GM21825 (cell line): ENCODE results near the gene REX1BD.
"Not testable (repeated sequence)": the region's sequence is repeated elsewhere in the genome, so short reads cannot be mapped to it uniquely, and the experiment has no call there.

Experiments
- ATAC-seq: cut with Tn5 transposase; IDR thresholded peaks from one replicate; pipeline ENCODE4 v1.9.1; 2021; ENCODE audit warnings: mild to moderate bottlenecking, moderate library complexity; ENCODE audit not compliant: unreplicated experiment

The REX1BD gene

DNA sequence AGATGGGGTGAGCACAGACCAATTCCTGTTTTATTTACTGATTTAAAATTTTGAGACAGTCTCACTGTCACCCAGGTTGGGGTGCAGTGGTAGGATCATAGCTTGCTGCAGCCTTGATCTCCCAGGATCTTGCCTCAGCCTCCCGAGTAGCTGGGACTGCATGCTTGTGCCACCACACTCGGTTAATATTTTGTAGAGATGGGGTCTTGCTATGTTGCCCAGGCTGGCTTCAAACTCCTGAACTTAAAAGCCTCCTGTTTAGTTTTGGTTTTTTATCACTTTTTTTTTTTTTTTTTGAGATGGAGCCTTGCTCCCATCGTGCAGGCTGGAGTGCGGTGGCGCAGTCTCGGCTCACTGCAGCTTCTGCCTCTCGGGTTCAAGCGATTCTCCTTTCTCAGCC is 12.2 kb upstream of the REX1BD start:
- ATAC-seq: no peak

DNA sequence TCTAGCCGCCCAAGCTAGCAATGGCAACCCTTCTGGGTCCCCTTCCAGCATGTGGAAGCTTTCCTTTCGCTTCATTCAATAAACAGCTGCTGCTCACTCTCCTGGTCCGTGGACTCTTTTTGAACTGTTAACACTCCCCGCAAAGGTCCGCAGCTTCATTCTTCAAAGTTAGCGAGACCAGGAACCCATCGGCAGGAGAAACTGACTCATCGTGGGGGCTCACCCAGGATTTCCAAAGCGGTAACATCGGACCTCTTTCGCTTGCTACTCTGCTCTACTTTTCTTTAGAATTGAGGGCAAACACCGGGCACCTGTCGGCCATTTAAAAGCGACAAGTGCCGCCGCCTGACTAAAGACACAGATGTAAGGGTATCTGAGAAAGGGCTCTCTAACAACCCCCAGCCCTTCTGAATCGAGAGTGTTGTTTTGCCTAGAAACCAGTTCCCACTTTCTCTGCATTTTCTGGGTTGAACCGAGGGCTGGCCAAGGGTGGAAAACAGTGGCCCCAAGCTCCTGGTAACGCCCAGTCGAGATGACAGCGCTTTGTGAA is 11.2 kb upstream of the REX1BD start:
- ATAC-seq: no peak

DNA sequence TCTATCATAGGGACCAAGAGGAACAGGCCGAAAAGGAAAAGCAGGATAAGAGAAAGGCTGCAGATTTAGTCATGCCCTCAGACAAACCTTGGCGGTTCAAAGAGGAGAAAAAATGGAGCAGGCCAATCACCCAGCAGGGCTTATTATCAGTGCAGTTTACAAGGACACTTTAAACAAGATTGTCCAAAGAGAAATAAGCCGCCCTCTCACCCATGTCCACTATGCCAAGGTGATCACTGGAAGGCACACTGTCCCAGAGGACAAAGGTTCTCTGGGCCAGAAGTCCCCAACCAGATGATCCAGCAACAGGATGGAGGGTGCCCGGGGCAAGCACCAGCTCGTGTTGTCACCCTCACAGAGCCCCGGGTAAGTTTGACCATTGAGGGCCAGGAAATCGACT is 8.3 kb upstream of the REX1BD start:
- no peak for ATAC-seq

DNA sequence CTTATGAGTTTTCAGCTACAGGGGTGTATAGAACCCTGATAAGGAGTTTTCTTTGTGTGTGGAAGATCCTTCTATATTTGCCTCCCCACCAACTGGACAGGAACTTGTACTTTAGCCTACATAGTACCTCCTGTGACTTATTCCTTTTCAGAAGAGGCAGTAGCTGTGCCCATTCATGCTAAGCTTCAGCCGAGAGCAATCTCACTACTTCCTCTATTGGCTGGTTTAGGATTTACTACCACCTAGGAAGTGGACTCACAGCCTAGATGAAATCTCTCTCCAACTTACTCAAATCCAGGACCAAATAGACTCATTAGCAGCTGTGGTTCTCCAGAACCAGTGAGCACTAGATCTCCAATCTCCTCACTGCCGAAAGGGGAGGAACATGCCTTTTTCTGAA is 2.3 kb upstream of the REX1BD start:
- ATAC-seq: no peak

DNA sequence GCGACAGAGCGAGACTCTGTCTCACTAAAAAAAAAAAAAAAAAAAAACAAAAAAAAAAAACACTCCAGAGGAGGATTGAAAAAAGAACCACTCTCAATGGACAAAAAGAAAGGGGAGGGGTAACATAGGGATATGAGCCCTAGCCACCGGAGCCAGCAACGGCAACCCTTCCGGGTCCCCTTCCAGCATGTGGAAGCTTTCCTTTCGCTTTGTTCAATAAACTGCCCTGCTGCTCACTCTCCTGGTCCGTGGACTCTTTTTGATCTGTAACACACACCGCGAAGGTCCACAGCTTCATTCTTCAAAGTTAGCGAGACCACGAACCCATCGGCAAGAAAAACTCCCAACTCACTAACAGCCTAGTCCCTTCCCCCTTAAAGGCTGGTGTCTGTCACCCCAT is 1.0 kb upstream of the REX1BD start:
- ATAC-seq: no peak

DNA sequence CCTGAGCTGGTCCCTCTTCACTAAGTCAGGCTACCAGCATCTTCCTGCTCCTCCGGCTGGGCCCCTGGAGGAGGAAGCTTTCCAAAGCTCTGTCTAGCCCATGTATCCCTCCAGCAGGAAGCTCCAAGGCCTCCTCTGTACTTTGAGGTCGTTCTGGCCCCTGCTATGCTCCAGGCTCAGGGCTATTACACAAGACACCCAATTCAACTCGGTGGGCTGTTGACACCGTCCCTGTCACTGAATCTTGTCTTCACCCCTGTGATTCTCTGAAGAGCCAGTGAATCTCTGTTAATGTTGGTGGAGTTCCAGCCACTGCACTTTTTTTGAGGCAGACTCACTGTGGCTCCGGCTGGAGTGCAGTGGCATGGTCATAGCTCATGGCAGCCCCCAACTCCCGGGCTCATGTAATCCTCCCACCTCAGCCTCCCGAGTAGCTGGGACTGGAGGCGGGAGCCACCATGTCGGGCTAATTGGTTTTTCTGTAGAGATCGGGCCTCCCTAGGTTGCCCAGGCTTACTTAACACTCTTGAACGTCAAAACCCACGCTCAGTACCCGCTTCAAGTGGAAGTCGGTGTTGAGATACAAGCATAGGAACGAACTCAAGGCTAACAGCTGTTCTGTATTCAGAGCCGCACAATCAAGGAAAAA is 512 bp upstream of the REX1BD start:
- ATAC-seq: no peak

DNA sequence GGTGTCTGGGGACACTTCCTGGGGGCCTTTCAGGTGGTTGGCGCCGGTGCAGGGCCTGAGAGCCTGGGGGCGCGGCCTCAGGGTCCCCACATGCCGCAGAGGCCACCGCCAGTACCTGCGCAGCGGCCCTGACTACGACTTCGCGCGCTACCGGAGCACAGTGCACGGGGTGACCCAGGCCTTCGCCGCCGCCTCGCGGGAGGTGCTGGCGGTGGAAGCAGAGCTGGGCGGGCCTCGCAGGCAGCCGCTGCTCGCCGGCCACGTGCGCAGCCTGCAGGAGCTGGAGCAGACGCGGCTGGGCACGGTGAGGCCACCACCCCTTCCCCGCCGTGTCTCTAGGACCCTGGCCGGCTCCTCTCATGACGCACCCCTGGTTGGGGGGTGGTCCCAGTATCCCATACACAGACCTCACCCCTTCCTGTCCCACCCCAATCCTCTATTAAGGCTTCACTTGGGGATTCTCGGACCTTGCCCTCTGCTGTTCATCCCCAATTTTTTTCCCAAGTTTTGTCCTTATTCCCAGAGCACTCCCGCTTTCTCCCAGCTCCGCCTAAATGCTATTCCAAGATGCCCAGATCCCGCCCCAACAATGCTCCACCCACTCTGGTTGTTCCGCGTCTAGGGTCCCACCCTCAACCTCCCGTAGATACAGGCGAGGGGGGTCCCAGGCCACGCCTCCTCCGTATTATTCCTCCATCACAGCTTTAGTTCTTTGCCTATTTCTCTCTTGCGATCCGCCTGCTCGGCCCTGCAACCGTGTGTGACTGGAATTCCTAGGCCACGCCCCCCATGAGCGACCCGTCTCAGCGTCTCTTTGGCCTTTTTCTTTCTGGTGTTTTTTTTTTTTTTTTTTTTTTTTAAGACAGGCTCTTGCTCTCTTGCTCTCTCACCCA is 1.0 kb downstream of the REX1BD start:
- ATAC-seq: peak; percentile 28

DNA sequence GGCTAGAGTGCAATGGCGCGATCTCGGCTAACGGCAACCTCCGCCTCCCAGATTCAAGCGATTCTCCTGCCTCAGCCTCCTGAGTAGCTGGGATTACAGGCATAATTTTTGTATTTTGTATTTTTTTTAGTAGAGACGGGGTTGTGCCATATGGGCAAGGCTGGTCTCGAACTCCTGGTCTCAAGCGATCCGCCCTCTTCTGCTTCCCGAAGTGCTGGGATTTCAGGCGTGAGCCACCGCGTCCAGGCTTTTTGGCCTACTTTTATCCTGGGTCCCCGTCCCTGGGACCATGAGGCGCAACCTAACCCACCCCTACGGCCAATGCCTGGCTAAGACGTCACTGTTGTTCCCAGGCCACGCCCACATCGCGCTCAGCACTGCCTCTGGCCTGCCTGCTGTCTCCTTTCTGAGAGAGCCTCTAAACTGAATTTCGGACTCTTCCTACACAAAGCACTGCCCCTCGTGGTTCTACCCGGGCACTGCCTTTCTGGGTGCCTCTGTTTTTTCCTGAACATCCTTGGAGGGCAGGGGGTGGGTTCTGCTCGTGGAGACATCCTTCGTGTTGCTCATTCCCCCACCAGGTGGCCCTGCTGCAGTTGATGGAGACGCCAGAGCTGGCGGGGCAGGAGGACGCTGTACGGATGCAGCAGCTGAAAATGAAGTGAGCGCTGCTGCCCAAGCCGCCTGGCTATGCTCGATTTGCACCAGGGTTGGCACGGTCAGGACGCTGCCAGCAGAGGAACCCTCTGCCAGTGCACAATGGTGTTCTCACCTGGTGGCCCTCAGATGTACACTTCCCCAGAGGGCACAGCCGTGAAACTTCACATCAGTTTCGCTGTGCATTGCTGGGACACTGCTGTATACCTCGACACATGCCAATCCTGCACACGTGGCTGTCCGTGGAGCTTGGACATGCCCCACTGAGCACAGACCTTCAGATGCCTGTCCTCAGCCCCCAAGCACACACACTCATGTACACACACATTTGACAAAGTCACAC is 2.0 kb downstream of the REX1BD start:
- ATAC-seq: no peak

DNA sequence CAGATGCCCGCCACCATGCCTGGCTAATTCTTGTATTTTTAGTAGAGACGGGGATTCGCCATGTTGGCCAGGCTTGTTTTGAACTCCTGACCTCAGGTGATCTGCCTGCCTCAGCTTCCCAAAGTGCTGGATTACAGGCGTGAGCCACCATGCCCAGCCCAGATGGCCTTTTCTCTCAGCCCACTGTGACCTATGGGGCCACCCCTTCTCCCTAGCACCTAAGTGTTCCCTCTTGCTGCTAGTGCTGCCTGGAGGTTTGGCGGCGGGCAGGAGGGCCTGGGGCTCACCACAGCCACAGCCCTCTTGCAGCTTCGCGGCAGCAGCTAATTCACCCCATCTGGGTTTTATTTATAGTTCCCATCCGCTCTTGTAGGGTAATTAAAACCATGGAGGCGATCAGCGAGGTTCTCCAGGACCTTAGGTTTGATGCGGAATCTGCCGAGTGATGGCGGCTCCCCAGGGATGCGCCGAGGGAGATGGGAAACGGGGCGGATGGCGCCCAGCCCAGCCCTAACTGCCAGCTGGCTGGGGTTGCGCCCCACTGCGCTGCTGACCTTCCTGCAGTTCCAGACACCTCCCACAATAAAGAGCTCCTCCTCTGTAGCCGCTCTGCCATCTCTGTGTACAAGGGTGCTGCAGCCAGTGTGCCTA is 3.3 kb downstream of the REX1BD start:
- ATAC-seq: no peak

DNA sequence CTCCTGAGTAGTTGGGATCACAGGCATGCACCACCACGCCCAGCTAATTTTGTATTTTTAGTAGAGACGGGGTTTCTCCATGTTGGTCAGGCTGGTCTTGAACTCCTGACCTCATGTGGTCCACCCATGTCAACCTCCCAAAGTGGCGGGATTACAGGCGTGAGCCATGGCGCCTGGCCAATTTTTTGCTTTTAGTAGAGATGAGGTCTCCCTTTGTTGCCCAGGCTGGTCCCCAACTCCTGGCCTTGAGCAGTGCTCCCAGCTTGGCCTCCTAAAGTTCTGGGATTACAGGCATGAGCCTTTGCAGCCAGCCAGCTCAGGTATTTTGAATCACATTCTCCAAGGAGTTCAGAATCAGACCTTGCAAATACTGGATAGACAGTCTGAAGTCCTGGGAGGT is 4.1 kb downstream of the REX1BD start:
- not testable (repeated sequence) for ATAC-seq

DNA sequence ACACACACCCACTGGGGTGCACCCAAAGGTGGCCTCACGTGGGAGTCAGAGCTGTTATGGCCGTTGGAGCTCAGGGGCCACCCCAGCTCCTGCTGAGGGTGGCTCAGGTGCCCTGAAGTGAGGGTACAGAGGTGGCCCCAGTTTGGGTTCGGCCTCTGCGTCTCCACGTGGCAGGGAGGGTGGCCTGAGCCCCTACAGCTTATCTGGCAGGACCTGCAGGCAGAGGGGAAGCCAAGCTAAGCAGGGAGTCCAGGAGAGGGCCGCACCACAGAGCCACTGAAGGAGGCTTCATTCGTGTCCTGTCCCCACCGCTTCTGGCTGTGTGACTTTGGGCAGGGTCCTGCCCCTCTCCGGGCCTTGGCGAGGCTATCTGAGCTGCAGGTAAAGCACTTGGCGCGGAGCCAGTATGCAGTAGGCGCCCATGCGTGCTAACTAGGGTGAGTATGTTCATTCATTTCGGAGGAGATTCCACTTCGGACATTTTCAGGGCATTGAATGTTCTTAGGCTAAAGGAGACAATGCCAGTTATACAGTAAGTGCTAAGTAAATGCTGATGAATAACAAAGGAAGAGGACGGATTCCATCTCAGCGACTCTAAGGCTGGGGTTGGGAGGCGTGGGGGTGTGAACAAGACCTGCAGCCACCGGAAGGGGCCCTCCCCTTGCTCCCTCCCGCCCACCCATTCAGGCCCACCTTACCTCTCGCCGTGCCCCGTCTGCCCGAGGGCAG is 4.9 kb downstream of the REX1BD start:
- ATAC-seq: no peak

DNA sequence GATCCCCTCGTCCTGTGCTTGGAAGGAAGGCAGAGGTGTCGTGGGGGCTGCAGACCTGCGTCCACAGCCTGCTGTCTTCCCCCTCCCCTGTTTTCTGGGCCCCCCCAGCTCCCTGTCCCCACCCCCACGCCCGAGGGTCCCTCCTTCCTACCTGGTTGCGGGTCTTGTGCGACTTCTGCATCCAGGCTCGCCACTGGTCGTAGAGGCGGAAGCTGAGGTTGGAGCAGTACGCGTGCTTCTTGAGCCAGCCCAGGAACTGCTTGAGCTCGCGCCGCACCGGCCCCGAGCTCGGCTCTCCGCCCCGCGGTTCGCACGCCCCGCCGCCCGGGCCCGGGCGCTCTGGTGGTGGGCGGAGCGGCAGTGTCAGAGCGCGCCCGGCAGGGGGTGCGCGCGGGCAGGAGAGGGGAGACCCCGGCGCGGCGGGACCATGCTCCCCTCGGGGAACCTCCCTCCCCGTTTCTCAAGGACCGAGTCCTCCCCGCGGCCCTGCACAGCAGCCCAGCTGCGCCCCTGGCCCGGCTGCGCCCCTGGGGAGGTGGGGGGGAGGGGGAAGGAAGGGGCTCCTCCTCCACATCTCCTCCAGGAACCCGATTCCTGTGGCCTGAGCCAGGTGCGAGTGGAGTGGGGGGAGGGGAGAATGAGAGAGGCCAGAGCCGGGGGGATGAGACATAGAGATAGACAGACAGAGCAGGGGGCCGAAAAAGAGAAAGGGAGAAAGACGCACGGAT is 5.7 kb downstream of the REX1BD start:
- ATAC-seq: peak; percentile 54

DNA sequence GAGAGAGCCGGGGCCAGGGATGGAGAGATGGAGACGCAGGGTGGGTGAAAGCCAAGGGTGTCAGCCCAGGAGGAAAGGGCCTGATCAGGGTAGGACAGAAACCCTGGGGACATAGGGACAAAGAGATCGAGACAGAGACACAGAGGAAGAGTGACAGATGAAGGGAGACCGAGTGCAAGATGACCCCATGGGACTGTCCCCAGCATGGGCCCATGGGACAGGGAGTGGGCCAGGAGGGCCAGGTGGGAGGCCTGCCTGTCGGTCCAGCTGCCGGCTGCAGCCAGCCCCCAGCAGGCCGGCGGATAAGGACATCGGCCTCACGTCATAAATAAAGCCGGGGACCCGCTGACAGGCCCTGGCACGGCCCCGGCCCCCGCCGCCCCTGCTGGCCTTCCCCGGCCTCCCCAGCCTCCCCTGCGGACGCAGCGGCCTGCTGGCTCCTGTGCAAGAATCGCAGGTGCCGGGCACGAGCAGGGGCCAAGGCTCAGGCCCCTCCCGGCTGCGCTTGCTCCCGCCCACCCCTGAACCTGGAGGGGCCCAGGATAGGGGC is 6.3 kb downstream of the REX1BD start:
- no peak for ATAC-seq

DNA sequence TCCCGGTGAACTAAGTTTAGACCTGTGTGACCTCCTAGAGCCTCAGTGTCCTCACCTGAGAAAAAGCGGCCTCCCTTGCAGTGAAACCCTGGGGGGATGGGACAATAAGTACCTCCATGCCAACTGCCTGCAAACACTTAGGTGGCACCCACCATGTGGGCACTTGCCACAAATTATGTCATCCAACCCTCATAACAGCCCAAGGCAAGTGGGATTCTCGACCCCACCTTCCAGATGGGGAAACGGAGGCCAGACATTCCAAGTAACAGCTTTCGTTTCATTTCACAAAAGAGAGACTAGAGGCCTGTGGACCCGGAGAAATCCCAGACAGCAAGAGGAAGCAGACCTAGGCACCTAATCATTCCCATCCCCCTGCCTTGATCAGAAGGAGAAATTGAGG is 6.9 kb downstream of the REX1BD start:
- ATAC-seq: no peak

DNA sequence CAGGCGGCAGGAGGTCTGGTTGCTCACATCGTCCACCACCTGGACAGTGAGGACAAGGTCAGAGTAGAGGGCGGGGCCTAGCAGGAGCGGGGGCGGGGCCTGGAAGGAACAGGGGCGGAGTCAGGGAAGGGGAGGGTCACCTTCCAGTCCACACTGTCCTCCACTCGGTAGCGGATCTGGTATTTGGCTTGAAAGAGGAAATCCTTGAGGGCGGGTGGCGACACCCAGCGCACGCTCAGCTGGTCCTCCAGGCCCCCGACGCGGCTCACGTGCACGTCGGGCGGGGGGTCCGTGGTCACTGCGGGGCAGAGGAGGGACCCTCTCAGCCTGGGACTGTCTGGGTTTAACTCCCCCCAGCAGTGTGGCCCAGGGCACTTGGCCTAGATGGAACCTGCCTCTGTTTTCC is 8.2 kb downstream of the REX1BD start:
- ATAC-seq: no peak

DNA sequence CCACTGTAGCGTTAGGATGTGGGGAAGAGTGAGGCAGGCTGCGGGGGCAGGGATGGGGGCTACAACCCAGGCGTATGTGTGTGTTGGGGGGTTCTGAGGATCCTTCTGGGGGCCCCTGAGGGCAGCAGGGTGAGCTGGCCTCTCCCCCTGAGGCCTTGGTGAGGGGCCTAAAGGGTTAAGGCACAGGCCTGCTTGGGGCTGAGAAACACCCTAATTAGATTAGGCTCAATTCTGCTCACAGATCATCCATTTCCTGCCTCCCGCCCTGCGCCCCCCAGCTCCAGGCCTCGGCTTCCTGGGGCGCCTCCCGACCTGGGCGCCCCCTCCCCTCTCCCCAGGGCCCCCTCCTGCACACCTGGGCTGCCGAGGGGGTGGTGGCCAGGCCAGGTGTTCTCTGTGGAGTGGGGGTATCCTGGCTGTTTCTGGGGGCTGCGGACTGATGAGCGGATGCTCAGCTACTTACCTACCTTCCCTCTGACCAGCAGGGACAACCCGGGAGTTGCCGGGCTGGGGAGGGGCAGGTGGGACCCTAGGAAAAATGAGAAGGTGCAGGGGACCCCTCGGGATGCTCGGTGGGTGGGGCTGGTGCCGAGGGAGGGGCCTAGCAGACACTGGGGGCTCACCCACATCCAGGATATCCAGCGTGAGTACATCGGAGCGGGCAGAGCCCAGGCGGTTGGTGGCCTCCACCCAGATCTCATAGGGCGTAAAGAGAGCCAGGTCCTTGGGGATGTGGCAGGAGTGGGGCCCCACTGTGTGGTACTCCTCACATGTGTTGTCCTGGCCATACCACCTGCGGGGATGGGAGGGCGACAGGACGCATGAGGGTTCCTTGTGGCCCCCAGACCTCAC is 9.4 kb downstream of the REX1BD start:
- ATAC-seq: no peak

DNA sequence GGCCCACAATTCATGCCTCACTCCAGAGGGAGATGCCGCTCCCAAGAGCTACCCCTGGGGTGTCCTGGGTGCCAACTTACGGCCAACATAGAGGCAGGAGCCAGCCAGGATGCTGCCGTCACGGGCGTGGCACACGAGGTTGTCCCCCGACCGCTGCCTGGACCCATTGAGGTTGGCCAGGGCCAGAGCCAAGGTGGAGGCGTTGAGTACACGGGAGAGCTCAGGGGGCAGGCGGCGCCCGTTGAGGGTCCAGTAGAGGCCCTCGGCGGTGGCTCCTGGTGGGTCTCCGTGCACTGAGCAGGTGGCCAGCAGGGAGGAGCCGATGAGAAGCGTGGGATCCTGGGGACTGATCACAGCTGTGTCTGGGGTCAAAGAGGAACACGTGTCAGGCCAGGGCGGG is 10.9 kb downstream of the REX1BD start:
- ATAC-seq: no peak
